B cell (primary cell): ENCODE results near the gene PIGBOS1. TPM values are rescaled to one million over a fixed set of nuclear protein-coding genes. Genes with fewer than 3 reads are reported as not detected.

Experiments
- ATAC-seq: fragments of 200-7000 bp; cut with Tn5 transposase; one replicate; pipeline ENCODE4 v1.10.0; 2021; ENCODE audit warnings: low read depth, mild to moderate bottlenecking, moderate number of reproducible peaks, moderate library complexity
- CTCF ChIA-PET: fragments of 350-600 bp; sonication (Branson Sonifier 250); formaldehyde crosslinking; loops from one replicate; lab custom pipeline; 2021; ENCODE audit warnings: antibody characterized with exemption, inconsistent platforms; lab: Charles Lee
- POLR2A ChIA-PET: fragments of 350-600 bp; sonication (Branson Sonifier 250); formaldehyde crosslinking; loops from one replicate; lab custom pipeline; 2021; ENCODE audit warnings: antibody characterized with exemption; lab: Charles Lee
- DNase-seq: peaks from one replicate; pipeline ENCODE4 v3.0.0; 2013
- H2AFZ ChIP-seq: 2 replicates; pipeline ENCODE4 v1.6.1; 2012; ENCODE audit warnings: mild to moderate bottlenecking, low read depth, low read length; ENCODE audit not compliant: insufficient read depth, poor library complexity, severe bottlenecking
- H3K27ac ChIP-seq, 2 donors: 1 replicate in 1 of 2; 2 replicates in 1 of 2; pipeline ENCODE4 v1.5.1; 2012 to 2013; ENCODE audit warnings: low read length in 2 of 2, mild to moderate bottlenecking in 2 of 2, moderate library complexity in 1 of 2
- H3K27me3 ChIP-seq, 4 experiments: fragments of 200-600 bp in 1 of 4; sonication (generic) in 1 of 4; replicated peaks in 1 of 4; 1 replicate in 2 of 4; 2 replicates in 2 of 4; pipeline versions ENCODE4 v1.6.1 to v1.7.0; 2013 to 2016; ENCODE audit warnings: low read length in 3 of 4, mild to moderate bottlenecking in 2 of 4, mixed read lengths in 1 of 4, moderate library complexity in 1 of 4; ENCODE audit not compliant: insufficient read depth in 4 of 4, control insufficient read depth in 3 of 4; ENCODE audit errors: control extremely low read depth in 1 of 4
- H3K36me3 ChIP-seq, 2 experiments: replicated peaks in 1 of 2; 1 replicate in 1 of 2; 2 replicates in 1 of 2; pipeline versions ENCODE4 v1.6.1 to v1.7.1; 2013; ENCODE audit warnings: low read length in 1 of 2; ENCODE audit not compliant: insufficient read depth in 2 of 2, control insufficient read depth in 1 of 2; ENCODE audit errors: control extremely low read depth in 1 of 2, extremely low read depth in 1 of 2
- H3K4me1 ChIP-seq, 2 donors: fragments of 200-600 bp in 1 of 2; sonication (generic) in 1 of 2; 1 replicate in 1 of 2; 2 replicates in 1 of 2; pipeline versions ENCODE4 v1.5.1 to v1.6.1; 2013 to 2017; ENCODE audit warnings: low read length in 2 of 2; ENCODE audit not compliant: control insufficient read depth in 2 of 2, insufficient read depth in 2 of 2
- H3K4me2 ChIP-seq: replicated peaks from 2 replicates; pipeline ENCODE3; 2012; ENCODE audit warnings: mild to moderate bottlenecking, low read depth, low read length; ENCODE audit not compliant: poor library complexity, severe bottlenecking
- H3K4me3 ChIP-seq, 5 experiments: fragments of 200-600 bp in 1 of 5; sonication (generic) in 1 of 5; 1 replicate in 3 of 5; 2 replicates in 2 of 5; pipeline versions ENCODE4 v1.5.1 to v1.7.0; 2011 to 2016; ENCODE audit warnings: low read length in 4 of 5, mild to moderate bottlenecking in 4 of 5, low read depth in 2 of 5, control low read depth in 1 of 5, moderate library complexity in 1 of 5; ENCODE audit not compliant: insufficient read depth in 1 of 5; ENCODE audit errors: control extremely low read depth in 1 of 5, extremely low read depth in 1 of 5
- H3K79me2 ChIP-seq: fragments of 200-600 bp; sonication (generic); one replicate; pipeline ENCODE4 v1.6.0; 2016; ENCODE audit warnings: low read length; ENCODE audit not compliant: control insufficient read depth, insufficient read depth
- H3K9ac ChIP-seq: fragments of 200-600 bp; sonication (generic); 2 replicates; pipeline ENCODE4 v1.6.1; 2017; ENCODE audit warnings: mild to moderate bottlenecking, low read length, moderate library complexity
- H3K9me3 ChIP-seq, 3 donors: one replicate each; pipeline versions ENCODE4 v1.6.1 to v1.7.1; 2013; ENCODE audit warnings: low read length in 2 of 3; ENCODE audit not compliant: control insufficient read depth in 2 of 3, insufficient read depth in 1 of 3; ENCODE audit errors: control extremely low read depth in 1 of 3
- H4K20me1 ChIP-seq: 2 replicates; pipeline ENCODE4 v1.6.0; 2012; ENCODE audit warnings: mild to moderate bottlenecking, low read length; ENCODE audit not compliant: insufficient read depth, control insufficient read depth, poor library complexity, severe bottlenecking
- H3K27ac Mint-ChIP-seq: one replicate; pipeline ENCODE4 v1.8.0; 2021; ENCODE audit warnings: mixed read lengths
- H3K27me3 Mint-ChIP-seq: one replicate; pipeline ENCODE4 v1.8.0; 2021; ENCODE audit warnings: mixed read lengths
- H3K4me1 Mint-ChIP-seq: one replicate; pipeline ENCODE4 v1.8.0; 2021; ENCODE audit warnings: mixed read lengths
- H3K4me3 Mint-ChIP-seq: one replicate; pipeline ENCODE4 v1.8.0; 2021; ENCODE audit warnings: mixed read lengths
- H3K9me3 Mint-ChIP-seq: one replicate; pipeline ENCODE4 v1.8.0; 2022; ENCODE audit warnings: mixed read lengths; ENCODE audit not compliant: insufficient read depth
- EZH2 ChIP-seq: IDR thresholded peaks from 2 replicates; pipeline ENCODE4 v1.6.1; 2012; ENCODE audit warnings: borderline replicate concordance, low read depth, mild to moderate bottlenecking, moderate library complexity, low read length; ENCODE audit not compliant: insufficient read depth, poor library complexity, severe bottlenecking
- WGBS: methylation state at CpG from one replicate; pipeline ENCODE4 v1.1.5; 2013; ENCODE audit warnings: missing lambda C conversion rate; ENCODE audit not compliant: insufficient coverage; 5-methylcytosine and 5-hydroxymethylcytosine counted together
- intact Hi-C: fragments of 100-400 bp; cut with micrococcal nuclease; formaldehyde crosslinking; loops from one replicate; pipeline ENCODE4 v1.10.0; 2022
- polyA minus RNA-seq: library from RNA; depleted of rRNA, polyadenylated mRNA; stranded (reverse); fragments of >200 nt; gene quantifications from 2 replicates; pipeline ENCODE4 v1.2.3, GENCODE V29; 2012
- polyA plus RNA-seq: library from polyadenylated mRNA; depleted of rRNA; stranded (reverse); fragments of >200 nt; gene quantifications from 2 replicates; pipeline ENCODE4 v1.2.3, GENCODE V29; 2012
- total RNA-seq, 2 donors: library from RNA; stranded (reverse); fragments of 120-200 nt in 1 of 2; gene quantifications; 1 replicate in 1 of 2; 2 replicates in 1 of 2; pipeline versions ENCODE4 v1.2.3 to v1.2.4, GENCODE V29; 2013 to 2022
- TF ChIP-seq, protein P1 (sequence below): fragments of 200-600 bp; IDR thresholded peaks from one replicate; pipeline ENCODE4 v1.8.0; 2022; ENCODE audit warnings: antibody characterized with exemption, mild to moderate bottlenecking

Gene PIGBOS1, protein sequence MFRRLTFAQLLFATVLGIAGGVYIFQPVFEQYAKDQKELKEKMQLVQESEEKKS
- total RNA-seq (14.6 and 16.4 TPM in 2 replicates), polyA plus RNA-seq (15.4 and 26.0 TPM in 2 replicates), polyA minus RNA-seq (7.1 and 11.9 TPM in 2 replicates)
- total RNA-seq (2013) = 25.0 TPM

DNA sequence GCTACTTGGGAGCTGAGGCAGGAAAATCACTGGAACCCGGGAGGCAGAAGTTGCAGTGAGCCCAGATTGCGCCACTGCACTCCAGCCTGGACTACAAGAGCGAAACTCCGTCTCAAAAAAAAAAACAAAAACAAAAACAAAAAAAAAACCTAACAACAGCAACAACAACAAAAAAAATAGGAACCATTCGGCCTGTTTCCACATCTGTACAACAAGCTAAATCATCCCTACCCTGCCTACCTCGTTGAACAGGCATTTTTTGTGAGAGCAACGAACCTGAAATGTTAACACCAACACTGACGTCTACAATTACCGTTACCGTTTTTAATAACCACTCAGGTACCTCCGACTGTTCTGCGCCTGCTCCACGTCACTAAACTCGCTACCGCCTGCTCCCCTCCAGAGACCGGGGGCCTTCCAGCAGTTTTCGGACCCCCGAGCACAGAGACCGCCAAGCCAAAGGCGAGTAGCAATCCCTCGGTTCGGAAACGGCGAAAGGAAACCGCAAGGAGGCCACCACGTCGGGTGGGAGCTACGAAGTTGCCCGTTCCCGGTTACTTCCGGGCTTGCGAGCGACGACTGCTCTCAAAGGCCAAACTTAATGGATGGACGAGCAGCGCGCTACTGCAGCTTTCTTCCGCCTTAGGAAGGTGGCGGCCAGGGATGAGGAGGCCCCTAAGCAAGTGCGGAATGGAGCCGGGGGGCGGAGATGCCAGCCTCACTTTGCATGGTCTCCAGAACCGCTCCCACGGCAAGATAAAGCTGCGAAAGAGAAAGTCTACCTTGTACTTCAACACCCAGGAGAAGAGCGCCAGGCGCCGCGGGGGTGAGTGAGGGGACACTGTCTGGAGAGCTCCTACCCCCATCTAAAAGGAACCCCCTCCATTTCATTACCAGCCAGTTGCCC lies at the start of gene PIGBOS1, which contains the start of gene PIGB:
TSS of gene PIGBOS1 (minus strand) at position 536 of the 907 bp plus-strand sequence. CDS start 1,331 bp downstream, outside the sequence.
TSS of gene PIGB (plus strand) at position 635 of the 907 bp plus-strand sequence. CDS start at position 664, 29 bp downstream.
- Histone ChIP-seq H3K9ac (peak within 1 kb of the TSS; percentile 91), H3K4me2 (peak within 1 kb of the TSS; percentile 81), H3K27me3 (no peaks in the 10 kb centered on the region), H3K4me3 (peak within 1 kb of the TSS; percentile 81 to 96 (median 89)), H3K27ac (peak within 1 kb of the TSS; percentile 96 to 98), H3K79me2 (peaks cover 63% of the 10 kb centered on the region), H3K36me3 (no peaks in the 10 kb centered on the region), H4K20me1 (no peaks in the 10 kb centered on the region), H3K4me1 (peaks cover 28 to 40% of the 10 kb centered on the region in 2 donors), H2AFZ (peak within 1 kb of the TSS; percentile 73), H3K9me3 (no peaks in the 10 kb centered on the region)
- Mint-ChIP-seq H3K27ac (peak within 1 kb of the TSS; percentile 100), H3K9me3 (no peaks in the 10 kb centered on the region), H3K4me3 (peak within 1 kb of the TSS; percentile 100), H3K4me1 (peaks cover 62% of the 10 kb centered on the region), H3K27me3 (no peaks in the 10 kb centered on the region)
- DNase-seq (peak; percentile 96), ATAC-seq (peak; percentile 84)
- TF ChIP-seq EZH2 = no peak
- TF ChIP-seq, protein P1, sequence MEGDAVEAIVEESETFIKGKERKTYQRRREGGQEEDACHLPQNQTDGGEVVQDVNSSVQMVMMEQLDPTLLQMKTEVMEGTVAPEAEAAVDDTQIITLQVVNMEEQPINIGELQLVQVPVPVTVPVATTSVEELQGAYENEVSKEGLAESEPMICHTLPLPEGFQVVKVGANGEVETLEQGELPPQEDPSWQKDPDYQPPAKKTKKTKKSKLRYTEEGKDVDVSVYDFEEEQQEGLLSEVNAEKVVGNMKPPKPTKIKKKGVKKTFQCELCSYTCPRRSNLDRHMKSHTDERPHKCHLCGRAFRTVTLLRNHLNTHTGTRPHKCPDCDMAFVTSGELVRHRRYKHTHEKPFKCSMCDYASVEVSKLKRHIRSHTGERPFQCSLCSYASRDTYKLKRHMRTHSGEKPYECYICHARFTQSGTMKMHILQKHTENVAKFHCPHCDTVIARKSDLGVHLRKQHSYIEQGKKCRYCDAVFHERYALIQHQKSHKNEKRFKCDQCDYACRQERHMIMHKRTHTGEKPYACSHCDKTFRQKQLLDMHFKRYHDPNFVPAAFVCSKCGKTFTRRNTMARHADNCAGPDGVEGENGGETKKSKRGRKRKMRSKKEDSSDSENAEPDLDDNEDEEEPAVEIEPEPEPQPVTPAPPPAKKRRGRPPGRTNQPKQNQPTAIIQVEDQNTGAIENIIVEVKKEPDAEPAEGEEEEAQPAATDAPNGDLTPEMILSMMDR = no peak
- CTCF ChIA-PET = interaction anchor here (0.7 to 2.2 kb wide), 11 partner anchors 25 to 121 kb away, joined by 3 to 14 read pairs (median 4); partner anchors contain the start of genes CCPG1 and PIERCE2
- intact Hi-C loops = loop anchor here (1.0 kb wide), 3 partner anchors 29 to 123 kb away; partner anchors contain the start of genes CCPG1, PIERCE2 and RSL24D1
- POLR2A ChIA-PET = interaction anchor here (0.6 to 1.8 kb wide), 10 partner anchors 8 to 179 kb away, joined by 3 to 12 read pairs (median 3); partner anchors contain the start of genes CCPG1, PIERCE2 and RSL24D1
- under 1% methylated on average over 45 of the region's 49 CpGs for WGBS
